Thoracic aorta endothelial cell (primary cell): ENCODE measurements around the gene KIFC1. TPM values are rescaled to one million over a fixed set of nuclear protein-coding genes. Genes with fewer than 3 reads are reported as not detected.

Source experiments
- small RNA-seq: library from RNA; depleted of rRNA; stranded (forward); fragments of <200 nt; gene quantifications from one replicate; pipeline ENCODE3, GENCODE V24; 2012
- total RNA-seq: library from RNA; depleted of rRNA; stranded (reverse); fragments of >200 nt; gene quantifications from 2 replicates; pipeline ENCODE4 v1.2.3, GENCODE V29; 2012

The KIFC1 gene, protein sequence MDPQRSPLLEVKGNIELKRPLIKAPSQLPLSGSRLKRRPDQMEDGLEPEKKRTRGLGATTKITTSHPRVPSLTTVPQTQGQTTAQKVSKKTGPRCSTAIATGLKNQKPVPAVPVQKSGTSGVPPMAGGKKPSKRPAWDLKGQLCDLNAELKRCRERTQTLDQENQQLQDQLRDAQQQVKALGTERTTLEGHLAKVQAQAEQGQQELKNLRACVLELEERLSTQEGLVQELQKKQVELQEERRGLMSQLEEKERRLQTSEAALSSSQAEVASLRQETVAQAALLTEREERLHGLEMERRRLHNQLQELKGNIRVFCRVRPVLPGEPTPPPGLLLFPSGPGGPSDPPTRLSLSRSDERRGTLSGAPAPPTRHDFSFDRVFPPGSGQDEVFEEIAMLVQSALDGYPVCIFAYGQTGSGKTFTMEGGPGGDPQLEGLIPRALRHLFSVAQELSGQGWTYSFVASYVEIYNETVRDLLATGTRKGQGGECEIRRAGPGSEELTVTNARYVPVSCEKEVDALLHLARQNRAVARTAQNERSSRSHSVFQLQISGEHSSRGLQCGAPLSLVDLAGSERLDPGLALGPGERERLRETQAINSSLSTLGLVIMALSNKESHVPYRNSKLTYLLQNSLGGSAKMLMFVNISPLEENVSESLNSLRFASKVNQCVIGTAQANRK
- 48.7 and 75.7 TPM in 2 replicates for total RNA-seq

DNA sequence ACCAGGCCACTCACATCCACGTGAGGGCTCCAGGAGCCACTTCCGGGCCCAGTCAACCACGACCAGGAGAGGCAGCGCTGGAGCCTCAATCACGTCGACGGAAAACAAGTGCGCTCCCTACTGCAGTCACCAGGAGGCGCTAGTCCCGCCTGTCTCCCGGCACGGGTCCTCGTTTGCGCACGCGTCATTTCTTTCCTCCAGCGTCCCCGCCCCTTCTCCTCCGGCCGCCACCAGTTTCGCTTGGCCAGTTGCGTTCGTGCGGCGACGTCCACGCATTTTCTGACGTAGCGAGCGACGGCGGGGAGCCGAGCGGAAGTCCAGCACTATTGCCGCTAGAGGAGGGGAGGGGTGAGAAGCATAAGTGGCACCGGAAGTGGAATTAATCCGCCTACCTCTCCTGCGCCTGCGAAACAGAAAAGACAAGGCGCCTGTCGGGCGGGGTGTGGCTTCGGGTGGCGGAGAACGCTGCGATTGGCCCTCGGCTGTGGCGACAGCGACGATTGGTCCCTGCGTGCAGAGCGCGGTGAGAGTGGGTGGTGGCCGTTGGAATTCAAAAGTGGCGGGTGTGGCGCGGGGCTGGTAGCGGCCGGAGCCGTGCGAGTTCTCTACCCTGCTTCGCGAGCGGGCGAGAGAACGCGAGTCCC lies at the start of gene KIFC1:
Gene KIFC1, plus strand, starts transcription at position 546 of the 644 bp plus-strand sequence. CDS start 163 bp downstream, outside the sequence.

GRCh38 chr6:33410711-33411631 lies 19.3 kb downstream of the KIFC1 start, which contains the start of gene PHF1:
PHF1 (plus strand) TSS chr6:33411014; CDS start chr6:33412264, 1,250 bp downstream.

DNA sequence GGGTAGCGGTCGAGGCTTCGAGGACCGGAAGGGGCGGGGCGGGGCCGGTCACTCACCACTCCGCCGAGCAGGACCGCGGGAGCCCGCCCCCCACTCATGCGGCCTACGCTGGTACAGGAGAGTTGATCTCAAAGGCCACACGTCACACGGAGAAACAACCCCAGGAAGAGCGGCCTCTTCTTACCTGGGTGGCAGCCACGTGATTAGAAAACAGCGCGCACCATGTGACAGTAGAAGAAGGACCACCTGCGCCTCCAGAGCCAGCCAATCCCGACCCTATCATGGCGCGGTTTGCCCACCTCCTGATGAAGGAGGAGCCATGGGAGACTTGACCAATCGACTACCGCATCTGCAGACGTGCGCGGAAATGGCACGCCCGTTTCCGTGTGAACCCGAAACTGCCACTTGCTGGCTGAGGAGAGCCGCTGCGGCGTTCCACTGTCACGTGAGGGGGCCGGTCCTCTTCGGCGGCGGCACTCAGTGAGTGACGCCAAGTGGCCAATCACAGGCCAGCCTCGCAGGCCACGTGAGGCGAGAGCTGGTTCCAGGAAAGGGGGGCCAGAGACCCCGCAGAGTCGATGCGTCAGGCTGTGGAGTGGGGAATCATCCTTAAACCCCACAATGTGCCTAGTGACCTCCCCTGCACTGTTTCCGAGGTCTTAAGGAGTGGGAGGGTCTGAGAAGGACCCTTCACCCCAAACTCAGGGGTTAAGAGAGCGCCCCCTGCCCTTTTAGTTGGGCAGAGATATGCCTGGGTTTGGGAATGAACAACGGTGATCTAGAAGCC lies 26.5 kb downstream of the KIFC1 start, which contains the start of gene CUTA:
Gene CUTA, minus strand, starts transcription at position 205 of the 787 bp plus-strand sequence. Its CDS starts 107 bp downstream, at position 98.

DNA sequence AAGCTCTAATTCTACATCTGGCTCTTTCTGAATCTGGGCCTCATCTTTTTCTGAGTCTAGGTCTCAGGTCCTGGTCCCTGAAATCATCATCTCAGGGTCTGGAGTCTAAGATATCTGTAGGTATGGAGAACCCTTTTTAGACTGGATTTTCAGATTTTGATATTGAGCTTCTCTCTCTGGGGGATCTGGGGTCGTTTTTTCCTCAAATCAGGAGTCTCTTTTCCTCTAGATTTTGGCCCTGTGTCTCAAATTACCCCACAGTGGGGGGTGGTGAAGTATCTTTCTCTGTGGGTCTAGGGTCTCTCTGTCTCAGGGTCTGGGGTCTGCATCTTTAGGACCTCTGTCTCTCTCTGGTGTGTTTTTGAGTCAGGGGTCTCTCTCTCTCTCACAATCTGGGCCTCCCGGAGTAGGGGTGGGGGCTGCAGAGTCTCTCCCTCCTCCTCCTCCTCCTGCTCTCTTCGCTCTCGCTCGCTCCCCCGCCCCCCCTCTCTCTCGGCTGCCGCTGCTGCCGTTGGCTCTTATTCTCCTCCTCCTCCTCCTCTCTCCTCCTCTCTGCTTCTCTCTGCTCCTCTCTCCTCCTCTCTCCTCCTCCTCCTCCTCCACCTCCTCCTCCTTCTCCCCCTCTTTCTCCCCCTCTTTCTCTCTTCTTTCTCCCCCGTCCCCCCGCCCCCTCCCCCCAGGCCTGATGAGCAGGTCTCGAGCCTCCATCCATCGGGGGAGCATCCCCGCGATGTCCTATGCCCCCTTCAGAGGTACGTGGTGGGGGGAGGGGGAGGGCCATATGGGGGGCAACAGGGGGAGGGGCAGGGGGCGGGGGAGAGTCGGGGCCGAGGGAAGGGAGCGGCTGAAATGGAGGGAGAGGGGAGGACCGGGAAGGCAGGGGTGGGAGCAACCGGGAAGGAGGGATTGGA lies 28.2 kb downstream of the KIFC1 start, which contains the start of gene SYNGAP1:
Gene SYNGAP1, plus strand, starts transcription at position 486 of the 911 bp plus-strand sequence. Its CDS starts 200 bp downstream, at position 686.

DNA sequence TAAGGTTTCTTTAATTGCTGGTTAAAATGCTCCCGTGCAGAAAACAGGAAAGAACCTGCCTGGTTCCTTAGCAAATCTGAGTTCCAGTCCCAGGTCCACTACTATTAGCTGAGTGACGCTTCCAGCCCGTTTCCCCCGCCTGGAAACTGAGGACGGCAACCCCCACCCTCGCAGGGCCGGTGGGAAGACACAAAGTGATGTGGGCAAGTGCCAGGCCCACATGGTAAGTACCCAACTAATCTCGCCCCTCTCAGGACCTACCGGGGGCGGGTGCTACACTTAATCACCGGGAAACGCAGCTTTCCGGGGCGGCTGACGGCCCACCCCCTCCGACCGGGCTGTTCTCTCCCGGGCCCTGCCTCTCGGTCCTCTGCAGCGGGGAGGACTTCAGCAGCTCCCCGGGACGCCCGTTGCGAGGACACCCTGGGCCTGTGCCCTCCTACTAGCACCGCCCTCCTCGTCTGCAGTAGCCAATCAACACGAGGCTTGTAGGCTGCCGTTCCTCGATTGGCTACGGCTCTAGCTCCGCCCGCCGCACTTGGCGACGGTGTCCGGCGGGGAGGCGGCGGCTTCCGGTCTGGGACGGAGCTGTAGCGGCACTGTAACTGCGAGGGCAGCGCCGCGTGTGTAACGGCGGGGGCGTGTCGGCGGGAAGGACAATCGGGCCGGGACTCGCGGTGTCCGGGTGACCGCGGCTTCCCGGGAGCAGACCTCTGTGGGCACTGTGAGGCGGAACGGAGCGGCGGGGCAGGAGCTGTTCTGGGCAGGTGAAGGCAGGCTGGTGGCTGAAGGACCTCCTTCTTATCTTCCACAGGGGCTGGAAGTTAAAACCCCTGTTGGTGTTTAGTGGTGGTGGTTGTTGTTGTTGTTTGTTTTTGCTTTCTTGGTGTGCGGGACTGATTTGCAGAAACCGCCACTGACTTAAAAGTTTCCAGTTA lies 62.7 kb downstream of the KIFC1 start, which contains the start of gene ZBTB9:
Gene ZBTB9, plus strand, starts transcription at position 568 of the 938 bp plus-strand sequence. CDS start 525 bp downstream, outside the sequence.

Small RNA genes lying within 50 kb of the gene (small RNA-seq; reads per million reads assigned to genes)
- not detected for gene RPL35AP4
- not detected for gene ZBTB9

Other genes with a start within 250 kb of the KIFC1 start
- 0.13 and 0.29 TPM in 2 replicates for gene COL11A2, start 199.4 kb upstream of the KIFC1 start, total RNA-seq
- 13.3 and 17.5 TPM in 2 replicates for gene RXRB, start 191.2 kb upstream of the KIFC1 start, total RNA-seq
- 59.4 and 73.3 TPM in 2 replicates for gene SLC39A7, start 191.0 kb upstream of the KIFC1 start, total RNA-seq
- 3.1 and 4.8 TPM in 2 replicates for gene HSD17B8, start 187.2 kb upstream of the KIFC1 start, total RNA-seq
- gene RING1, start 183.3 kb upstream of the KIFC1 start, total RNA-seq = 14.1 and 18.1 TPM in 2 replicates
- gene VPS52, start 119.9 kb upstream of the KIFC1 start, total RNA-seq = 35.5 and 39.2 TPM in 2 replicates
- gene RPS18, start 119.7 kb upstream of the KIFC1 start, total RNA-seq = 2,291 and 2,418 TPM in 2 replicates
- gene B3GALT4, start 114.7 kb upstream of the KIFC1 start, total RNA-seq = 1.2 and 2.4 TPM in 2 replicates
- 74.2 and 89.2 TPM in 2 replicates for gene WDR46, start 102.6 kb upstream of the KIFC1 start, total RNA-seq
- 31.6 and 36.2 TPM in 2 replicates for gene PFDN6, start 102.2 kb upstream of the KIFC1 start, total RNA-seq
- 40.0 and 42.2 TPM in 2 replicates for gene RGL2, start 92.9 kb upstream of the KIFC1 start, total RNA-seq
- gene TAPBP, start 77.7 kb upstream of the KIFC1 start, total RNA-seq = 64.1 and 90.7 TPM in 2 replicates
- 6.0 and 6.7 TPM in 2 replicates for gene ZBTB22, start 74.1 kb upstream of the KIFC1 start, total RNA-seq
- gene DAXX, start 68.9 kb upstream of the KIFC1 start, total RNA-seq = 51.2 and 51.4 TPM in 2 replicates
- 11.7 and 13.9 TPM in 2 replicates for gene PHF1, start 19.2 kb downstream of the KIFC1 start, total RNA-seq
- 67.6 and 73.9 TPM in 2 replicates for gene CUTA, start 26.3 kb downstream of the KIFC1 start, total RNA-seq
- 3.5 and 6.7 TPM in 2 replicates for gene SYNGAP1, start 28.2 kb downstream of the KIFC1 start, total RNA-seq
- gene ZBTB9, start 62.8 kb downstream of the KIFC1 start, total RNA-seq = 4.5 and 5.3 TPM in 2 replicates
- 16.0 and 26.1 TPM in 2 replicates for gene BAK1, start 188.5 kb downstream of the KIFC1 start, total RNA-seq
- 58.8 and 98.4 TPM in 2 replicates for gene ITPR3, start 229.5 kb downstream of the KIFC1 start, total RNA-seq